ENCODE measurements around the gene NTN4.
"Not testable (repeated sequence)": the region's sequence is repeated elsewhere in the genome, so short reads cannot be mapped to it uniquely, and the experiment has no call there.

NTN4 gene

GRCh38 chr12:95621725-95622124, 168.8 kb downstream of the NTN4 start:
- no peak for DNase-seq

GRCh38 chr12:95620171-95620570, 170.4 kb downstream of the NTN4 start:
- DNase-seq, result no peak

- not testable (repeated sequence) for DNase-seq
These were observed 174.1 kb downstream of the NTN4 start for GRCh38 chr12:95616470-95616869.

- no peak for DNase-seq
These were observed 174.8 kb downstream of the NTN4 start for GRCh38 chr12:95615749-95616148.

- no peak for DNase-seq
These were observed 176.1 kb downstream of the NTN4 start for GRCh38 chr12:95614390-95614982.

GRCh38 chr12:95613021-95613420, 177.5 kb downstream of the NTN4 start:
- no peak for DNase-seq

- no peak for DNase-seq
These were observed 178.8 kb downstream of the NTN4 start for GRCh38 chr12:95611676-95612309.

GRCh38 chr12:95608252-95609033, 182.1 kb downstream of the NTN4 start:
- DNase-seq, result no peak
